ENCODE results near the gene RASGEF1B.

Gene RASGEF1B

DNA sequence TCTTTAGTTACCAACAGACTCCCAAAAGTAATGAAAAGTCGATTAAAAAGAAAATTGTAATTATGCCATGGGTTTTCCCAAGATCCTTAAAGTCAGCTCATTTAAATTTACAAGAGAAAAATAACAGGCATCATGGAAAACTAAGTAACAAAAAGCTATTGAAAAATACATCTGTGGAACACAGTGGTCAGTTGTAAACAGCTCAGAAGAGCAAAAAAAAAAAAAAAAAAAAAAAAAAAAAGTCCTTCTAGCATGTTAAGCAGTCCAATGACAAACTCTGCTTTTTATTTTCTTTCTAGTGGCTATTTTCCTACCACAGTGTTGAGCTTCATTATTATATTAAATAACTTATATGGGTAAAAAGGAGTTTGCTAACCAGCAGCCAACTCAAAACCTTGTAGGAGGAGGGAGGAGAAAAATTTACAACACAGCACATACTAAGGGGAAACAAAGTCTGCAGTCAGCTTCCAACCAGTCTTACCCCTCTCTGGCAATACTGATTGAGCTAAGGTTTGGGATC is 44.9 kb downstream of the RASGEF1B start:
- in situ Hi-C loops (cut with HindIII; ENCODE audit: low sequenced_read_pairs), result no loop called here
- TF ChIP-seq, protein P1, sequence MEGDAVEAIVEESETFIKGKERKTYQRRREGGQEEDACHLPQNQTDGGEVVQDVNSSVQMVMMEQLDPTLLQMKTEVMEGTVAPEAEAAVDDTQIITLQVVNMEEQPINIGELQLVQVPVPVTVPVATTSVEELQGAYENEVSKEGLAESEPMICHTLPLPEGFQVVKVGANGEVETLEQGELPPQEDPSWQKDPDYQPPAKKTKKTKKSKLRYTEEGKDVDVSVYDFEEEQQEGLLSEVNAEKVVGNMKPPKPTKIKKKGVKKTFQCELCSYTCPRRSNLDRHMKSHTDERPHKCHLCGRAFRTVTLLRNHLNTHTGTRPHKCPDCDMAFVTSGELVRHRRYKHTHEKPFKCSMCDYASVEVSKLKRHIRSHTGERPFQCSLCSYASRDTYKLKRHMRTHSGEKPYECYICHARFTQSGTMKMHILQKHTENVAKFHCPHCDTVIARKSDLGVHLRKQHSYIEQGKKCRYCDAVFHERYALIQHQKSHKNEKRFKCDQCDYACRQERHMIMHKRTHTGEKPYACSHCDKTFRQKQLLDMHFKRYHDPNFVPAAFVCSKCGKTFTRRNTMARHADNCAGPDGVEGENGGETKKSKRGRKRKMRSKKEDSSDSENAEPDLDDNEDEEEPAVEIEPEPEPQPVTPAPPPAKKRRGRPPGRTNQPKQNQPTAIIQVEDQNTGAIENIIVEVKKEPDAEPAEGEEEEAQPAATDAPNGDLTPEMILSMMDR (IDR thresholded peaks at IDR 0.05; ENCODE audit: low read depth, low read length, missing control alignments), result no peak
- DNase-seq (ENCODE audit: low read depth), result no peak
- H3K4me3 ChIP-seq (ENCODE audit: low read depth, low read length), result no peak overlapping the region

DNA sequence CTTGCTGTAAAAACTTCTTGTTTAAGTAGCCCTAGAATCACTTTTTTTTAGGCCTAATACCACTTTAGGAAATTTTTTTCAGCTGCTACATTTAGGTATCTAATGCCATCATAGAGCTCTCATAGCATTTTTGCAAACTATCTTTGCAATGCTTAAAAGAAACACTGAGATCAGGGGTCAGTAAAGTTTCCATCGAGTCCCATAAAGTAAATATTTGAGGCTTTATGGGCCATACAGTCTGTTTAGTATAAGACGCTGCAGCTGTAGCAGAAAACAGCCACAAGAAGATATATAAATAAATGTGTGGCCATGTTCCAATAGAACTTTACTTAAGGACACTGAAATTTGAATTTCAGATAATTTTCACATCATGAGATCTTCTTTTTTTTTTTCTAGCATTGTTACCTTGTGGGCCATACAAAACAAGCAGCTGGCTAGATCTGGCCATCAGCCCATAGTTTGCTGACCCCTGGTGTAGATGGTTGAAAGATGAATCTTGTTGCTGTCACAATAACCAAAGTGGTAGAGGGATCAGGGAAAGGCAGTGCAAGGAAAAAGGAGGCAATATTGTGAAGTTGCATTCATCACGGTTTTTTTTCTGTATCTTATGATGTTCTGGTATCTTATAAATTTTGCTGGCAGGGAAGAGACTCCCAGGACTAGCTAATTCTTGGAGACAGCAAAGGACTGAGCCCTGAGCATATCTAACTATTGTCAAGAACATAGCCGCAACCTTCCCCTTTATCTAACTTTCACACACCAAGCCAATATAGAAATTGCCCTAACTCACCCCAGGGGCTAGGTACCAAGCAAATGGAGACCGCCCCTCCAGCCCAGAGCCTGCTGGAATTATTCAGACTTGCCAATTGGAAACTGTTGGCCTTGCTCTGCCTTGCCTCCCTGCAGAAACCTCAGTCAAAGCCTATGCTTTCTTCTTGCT is 46.6 kb downstream of the RASGEF1B start:
- TF ChIP-seq, protein P1 (IDR thresholded peaks at IDR 0.05; ENCODE audit: low read depth, low read length, missing control alignments), result no peak
- no peak overlapping the region for H3K4me3 ChIP-seq (ENCODE audit: low read depth, low read length)
- in situ Hi-C loops (cut with HindIII; ENCODE audit: low sequenced_read_pairs), result no loop called here
- DNase-seq (ENCODE audit: low read depth), result no peak

DNA sequence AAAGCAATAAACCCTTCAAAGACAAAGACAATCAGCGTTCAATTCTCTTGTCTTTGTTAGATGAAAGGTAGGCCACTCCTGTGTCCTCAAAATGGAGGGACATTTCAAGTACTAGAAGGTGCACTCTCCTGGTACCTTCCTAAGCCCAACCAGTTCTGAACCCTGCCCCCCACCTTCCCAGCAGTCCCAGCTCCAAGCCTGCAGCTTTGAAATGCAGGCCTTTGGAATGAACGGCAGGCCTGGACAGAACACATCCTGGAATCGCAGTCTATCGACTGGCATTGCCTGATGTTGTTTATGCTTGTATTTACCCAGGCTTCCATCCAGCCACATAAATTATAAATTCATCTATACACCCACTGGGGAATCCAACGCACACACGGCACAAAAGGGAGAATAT is 47.4 kb downstream of the RASGEF1B start:
- TF ChIP-seq, protein P1 (IDR thresholded peaks at IDR 0.05; ENCODE audit: low read depth, low read length, missing control alignments), result no peak
- DNase-seq (ENCODE audit: low read depth), result no peak
- no peak overlapping the region for H3K4me3 ChIP-seq (ENCODE audit: low read depth, low read length)
- in situ Hi-C loops (cut with HindIII; ENCODE audit: low sequenced_read_pairs), result no loop called here

DNA sequence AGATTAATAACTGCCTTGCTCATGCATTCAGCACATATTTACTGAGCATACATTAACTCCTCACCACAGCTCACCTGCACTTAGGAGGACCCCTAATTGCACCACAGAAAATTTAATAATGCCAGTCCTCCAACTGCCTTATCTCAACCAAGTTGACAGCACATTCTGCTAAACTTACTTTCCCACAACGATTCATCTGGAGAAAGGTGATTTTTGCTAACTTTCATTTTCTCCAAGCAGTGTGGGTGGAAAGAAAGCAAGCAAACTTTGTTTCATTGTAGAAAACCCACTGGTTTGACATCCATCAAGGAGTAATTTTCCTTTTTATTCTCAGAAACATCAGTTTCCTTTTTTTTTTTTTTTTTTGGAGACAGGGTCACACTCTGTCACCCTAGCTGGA is 49.1 kb downstream of the RASGEF1B start:
- in situ Hi-C loops (cut with HindIII; ENCODE audit: low sequenced_read_pairs), result no loop called here
- no peak overlapping the region for H3K4me3 ChIP-seq (ENCODE audit: low read depth, low read length)
- no peak for DNase-seq (ENCODE audit: low read depth)
- TF ChIP-seq, protein P1 (IDR thresholded peaks at IDR 0.05; ENCODE audit: low read depth, low read length, missing control alignments), result no peak

DNA sequence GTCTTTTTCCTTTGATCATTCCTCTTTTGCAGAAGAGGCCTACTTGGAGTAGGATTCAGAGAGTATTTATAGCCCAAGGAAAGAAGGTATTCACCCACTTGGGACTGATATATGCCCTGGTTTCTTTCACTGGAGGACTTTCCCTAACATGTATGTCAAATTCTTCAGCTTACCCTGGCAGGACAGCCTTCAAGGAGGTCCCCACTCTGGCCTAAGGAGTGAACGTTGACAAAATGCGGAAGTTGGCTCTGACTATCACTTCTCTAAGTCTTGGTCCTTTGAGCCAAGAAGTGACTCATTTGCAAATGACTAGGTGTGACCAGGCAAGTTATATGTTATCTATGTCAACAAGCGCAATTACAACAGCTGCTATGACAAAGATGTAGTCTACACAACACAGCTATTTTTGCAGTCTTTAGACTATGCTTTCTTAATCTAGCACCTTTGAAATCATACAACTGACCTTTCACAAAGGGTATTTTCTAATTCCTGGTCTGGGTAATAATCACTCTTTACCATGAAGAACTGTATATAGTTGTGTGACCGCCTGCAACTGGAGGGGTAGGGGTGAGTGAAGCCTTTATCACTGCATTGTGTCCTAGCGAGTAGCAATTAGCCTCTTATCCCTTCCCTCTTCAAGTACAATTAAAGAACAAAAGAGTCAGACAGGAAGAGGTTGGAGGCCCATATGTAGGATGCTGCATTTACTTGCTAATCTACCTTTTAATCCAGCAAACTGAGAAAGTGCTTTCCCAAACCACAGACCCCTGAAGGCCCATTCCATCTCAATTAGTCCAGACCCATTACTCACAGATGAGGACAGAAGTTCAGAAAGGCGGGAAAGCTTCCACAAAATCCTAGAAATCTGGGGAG is 50.1 kb downstream of the RASGEF1B start:
- DNase-seq (ENCODE audit: low read depth), result peak; percentile 8
- no peak overlapping the region for H3K4me3 ChIP-seq (ENCODE audit: low read depth, low read length)
- TF ChIP-seq, protein P1 (IDR thresholded peaks at IDR 0.05; ENCODE audit: low read depth, low read length, missing control alignments), result no peak
- in situ Hi-C loops (cut with HindIII; ENCODE audit: low sequenced_read_pairs), result no loop called here

DNA sequence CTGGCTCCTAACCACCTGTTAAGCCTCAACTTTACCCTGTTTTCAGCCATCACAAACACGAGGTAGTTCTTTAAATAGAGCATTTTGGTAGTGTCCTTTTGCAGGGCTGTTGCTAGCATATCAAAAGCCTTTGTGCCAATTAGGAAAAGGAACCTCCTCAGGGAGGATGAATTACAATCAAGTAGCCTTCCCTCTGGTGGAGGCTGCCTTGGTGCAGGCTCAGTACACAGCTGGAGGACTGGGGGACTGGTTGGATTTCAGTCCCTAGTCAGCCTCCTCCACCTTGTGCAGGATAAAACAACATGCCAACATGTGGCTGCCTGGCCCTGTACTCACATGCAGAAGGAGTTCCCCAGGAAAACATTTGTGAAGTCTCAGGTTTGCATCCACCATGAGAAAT is 53.1 kb downstream of the RASGEF1B start:
- no peak overlapping the region for H3K4me3 ChIP-seq (ENCODE audit: low read depth, low read length)
- DNase-seq (ENCODE audit: low read depth), result no peak
- in situ Hi-C loops (cut with HindIII; ENCODE audit: low sequenced_read_pairs), result no loop called here
- TF ChIP-seq, protein P1 (IDR thresholded peaks at IDR 0.05; ENCODE audit: low read depth, low read length, missing control alignments), result no peak

Measured in astrocyte of the cerebellum (primary cell).